Measurements from ENCODE around the gene C1orf94.
"Not testable (repeated sequence)": the region's sequence is repeated elsewhere in the genome, so short reads cannot be mapped to it uniquely, and the experiment has no call there.

C1orf94 gene

GRCh38 chr1:34165422-34165921 lies 11.2 kb upstream of the C1orf94 start:
- no peak for DNase-seq

GRCh38 chr1:34166191-34166624 lies 10.5 kb upstream of the C1orf94 start:
- no peak for DNase-seq

- no peak for DNase-seq
These were observed 9.9 kb upstream of the C1orf94 start for GRCh38 chr1:34166625-34167361.

GRCh38 chr1:34167389-34167788 lies 9.3 kb upstream of the C1orf94 start:
- no peak for DNase-seq

- DNase-seq: no peak
These were observed 963 bp upstream of the C1orf94 start for GRCh38 chr1:34175744-34176143.

- no peak for DNase-seq
These were observed 1.4 kb downstream of the C1orf94 start for GRCh38 chr1:34178072-34178471.

GRCh38 chr1:34183381-34183780 lies 6.7 kb downstream of the C1orf94 start:
- not testable (repeated sequence) for DNase-seq

GRCh38 chr1:34186741-34187494 lies 10.2 kb downstream of the C1orf94 start:
- no peak for DNase-seq

GRCh38 chr1:34188418-34188817 lies 11.7 kb downstream of the C1orf94 start:
- no peak for DNase-seq

GRCh38 chr1:34188985-34189384 lies 12.3 kb downstream of the C1orf94 start:
- DNase-seq: no peak

GRCh38 chr1:34190692-34191091 lies 14.0 kb downstream of the C1orf94 start:
- DNase-seq: no peak

- no peak for DNase-seq
These were observed 15.9 kb downstream of the C1orf94 start for GRCh38 chr1:34192621-34193020.

GRCh38 chr1:34199927-34200326 lies 23.2 kb downstream of the C1orf94 start:
- no peak for DNase-seq

GRCh38 chr1:34212673-34213072 lies 36.0 kb downstream of the C1orf94 start:
- no peak for DNase-seq

GRCh38 chr1:34213956-34214355 lies 37.2 kb downstream of the C1orf94 start:
- no peak for DNase-seq

GRCh38 chr1:34231441-34231840 lies 54.7 kb downstream of the C1orf94 start:
- DNase-seq: no peak

GRCh38 chr1:34235594-34235993 lies 58.9 kb downstream of the C1orf94 start:
- no peak for DNase-seq

GRCh38 chr1:34236089-34236488 lies 59.4 kb downstream of the C1orf94 start:
- no peak for DNase-seq

- DNase-seq: no peak
These were observed 60.6 kb downstream of the C1orf94 start for GRCh38 chr1:34237151-34237815.

- DNase-seq: no peak
These were observed 69.3 kb downstream of the C1orf94 start for GRCh38 chr1:34245967-34246366.

GRCh38 chr1:34250342-34250741 lies 73.6 kb downstream of the C1orf94 start:
- DNase-seq: no peak

GRCh38 chr1:34262023-34262853 lies 85.5 kb downstream of the C1orf94 start:
- DNase-seq: no peak

All from inflammatory macrophage (primary cell).